ENCODE data around the gene SLC2A2. TPM values are rescaled to one million over a fixed set of nuclear protein-coding genes. Genes with fewer than 3 reads are reported as not detected.

SLC2A2 gene
- total and polyA plus RNA-seq, 2 donors (not counting 1 experiment from before 2014, with no cell fraction given): not detected

- H3K4me2 ChIP-seq (ENCODE audit: extremely low read depth, insufficient read depth, low read length): no peak overlapping the region
- no peak overlapping the region for H3K4me3 ChIP-seq (replicated peaks in 1 of 4; ENCODE audit: control extremely low read depth in 1 of 4, insufficient read depth in 1 of 4, low read depth in 3 of 4, low read length in 4 of 4)
These were observed 23.4 kb upstream of the SLC2A2 start for GRCh38 chr3:171049861-171050444.

GRCh38 chr3:171046760-171047159, 20.2 kb upstream of the SLC2A2 start:
- H4K20me1 ChIP-seq (ENCODE audit: control insufficient read depth, extremely low read depth, insufficient read depth, low read length): no peaks in the 10 kb centered on the region
- H3K36me3 ChIP-seq (ENCODE audit: control insufficient read depth, insufficient read depth, low read length): no peaks in the 10 kb centered on the region
- no peak for TF ChIP-seq EZH2 (IDR thresholded peaks at IDR 0.05; ENCODE audit: low read length, missing control alignments)
- TF ChIP-seq CTCF (conservative IDR thresholded peaks at IDR 0.05 in 1 of 2, IDR thresholded peaks at IDR 0.05 in 1 of 2; ENCODE audit: low read depth in 1 of 2, low read length in 2 of 2): no peak
- no peaks in the 10 kb centered on the region for H3K4me1 ChIP-seq (ENCODE audit: control insufficient read depth, extremely low read depth, insufficient read depth, low read length)
- no peaks in the 10 kb centered on the region for H3K79me2 ChIP-seq (ENCODE audit: control insufficient read depth, insufficient read depth, low read length)
- DNase-seq (ENCODE audit: low read depth in 2 of 2): peak in 1 of 2 donors; percentile 20
- no peak overlapping the region for H2AFZ ChIP-seq (ENCODE audit: low read length)
- no peaks in the 10 kb centered on the region for H3K9me3 ChIP-seq (ENCODE audit: control insufficient read depth, insufficient read depth, low read depth, low read length)
- H3K27me3 ChIP-seq (ENCODE audit: control insufficient read depth, insufficient read depth, low read length): no peaks in the 10 kb centered on the region
- no peak overlapping the region for H3K27ac ChIP-seq (ENCODE audit: insufficient read depth, low read length)
- no peak overlapping the region for H3K4me2 ChIP-seq (ENCODE audit: extremely low read depth, insufficient read depth, low read length)
- H3K4me3 ChIP-seq (replicated peaks in 1 of 4; ENCODE audit: control extremely low read depth in 1 of 4, insufficient read depth in 1 of 4, low read depth in 3 of 4, low read length in 4 of 4): no peak overlapping the region
- no peak overlapping the region for H3K9ac ChIP-seq (ENCODE audit: insufficient read depth, low read length)

More at GRCh38 chr3:171049861-171050444, 23.4 kb upstream of the SLC2A2 start:
- H4K20me1 ChIP-seq (ENCODE audit: control insufficient read depth, extremely low read depth, insufficient read depth, low read length): no peaks in the 10 kb centered on the region
- H3K36me3 ChIP-seq (ENCODE audit: control insufficient read depth, insufficient read depth, low read length): no peaks in the 10 kb centered on the region
- H3K27me3 ChIP-seq (ENCODE audit: control insufficient read depth, insufficient read depth, low read length): no peaks in the 10 kb centered on the region
- peaks cover under 1% of the 10 kb centered on the region for H3K4me1 ChIP-seq (ENCODE audit: control insufficient read depth, extremely low read depth, insufficient read depth, low read length)
- no peak overlapping the region for H3K9ac ChIP-seq (ENCODE audit: insufficient read depth, low read length)
- H3K79me2 ChIP-seq (ENCODE audit: control insufficient read depth, insufficient read depth, low read length): no peaks in the 10 kb centered on the region
- DNase-seq (ENCODE audit: low read depth in 2 of 2): peak; percentile 50 to 70
- TF ChIP-seq CTCF (conservative IDR thresholded peaks at IDR 0.05 in 1 of 2, IDR thresholded peaks at IDR 0.05 in 1 of 2; ENCODE audit: low read depth in 1 of 2, low read length in 2 of 2) (peak; percentile 57 to 70), EZH2 (IDR thresholded peaks at IDR 0.05; ENCODE audit: low read length, missing control alignments) (no peak)
- H2AFZ ChIP-seq (ENCODE audit: low read length): no peak overlapping the region
- H3K9me3 ChIP-seq (ENCODE audit: control insufficient read depth, insufficient read depth, low read depth, low read length): no peaks in the 10 kb centered on the region
- no peak overlapping the region for H3K27ac ChIP-seq (ENCODE audit: insufficient read depth, low read length)

- H3K27ac ChIP-seq (ENCODE audit: insufficient read depth, low read length): no peak overlapping the region
- peak; percentile 78 to 86 for DNase-seq (ENCODE audit: low read depth in 2 of 2)
- TF ChIP-seq CTCF (conservative IDR thresholded peaks at IDR 0.05 in 1 of 2, IDR thresholded peaks at IDR 0.05 in 1 of 2; ENCODE audit: low read depth in 1 of 2, low read length in 2 of 2): no peak
- no peak for TF ChIP-seq EZH2 (IDR thresholded peaks at IDR 0.05; ENCODE audit: low read length, missing control alignments)
- H3K4me1 ChIP-seq (ENCODE audit: control insufficient read depth, extremely low read depth, insufficient read depth, low read length): no peaks in the 10 kb centered on the region
- no peak overlapping the region for H3K4me3 ChIP-seq (replicated peaks in 1 of 4; ENCODE audit: control extremely low read depth in 1 of 4, insufficient read depth in 1 of 4, low read depth in 3 of 4, low read length in 4 of 4)
- H3K79me2 ChIP-seq (ENCODE audit: control insufficient read depth, insufficient read depth, low read length): no peaks in the 10 kb centered on the region
- no peaks in the 10 kb centered on the region for H4K20me1 ChIP-seq (ENCODE audit: control insufficient read depth, extremely low read depth, insufficient read depth, low read length)
- no peaks in the 10 kb centered on the region for H3K9me3 ChIP-seq (ENCODE audit: control insufficient read depth, insufficient read depth, low read depth, low read length)
- no peaks in the 10 kb centered on the region for H3K36me3 ChIP-seq (ENCODE audit: control insufficient read depth, insufficient read depth, low read length)
- no peaks in the 10 kb centered on the region for H3K27me3 ChIP-seq (ENCODE audit: control insufficient read depth, insufficient read depth, low read length)
- no peak overlapping the region for H2AFZ ChIP-seq (ENCODE audit: low read length)
- H3K4me2 ChIP-seq (ENCODE audit: extremely low read depth, insufficient read depth, low read length): no peak overlapping the region
- no peak overlapping the region for H3K9ac ChIP-seq (ENCODE audit: insufficient read depth, low read length)
These were observed 18.6 kb upstream of the SLC2A2 start for GRCh38 chr3:171044835-171045793.
